ENCODE data around the gene COX14.

Gene COX14

DNA sequence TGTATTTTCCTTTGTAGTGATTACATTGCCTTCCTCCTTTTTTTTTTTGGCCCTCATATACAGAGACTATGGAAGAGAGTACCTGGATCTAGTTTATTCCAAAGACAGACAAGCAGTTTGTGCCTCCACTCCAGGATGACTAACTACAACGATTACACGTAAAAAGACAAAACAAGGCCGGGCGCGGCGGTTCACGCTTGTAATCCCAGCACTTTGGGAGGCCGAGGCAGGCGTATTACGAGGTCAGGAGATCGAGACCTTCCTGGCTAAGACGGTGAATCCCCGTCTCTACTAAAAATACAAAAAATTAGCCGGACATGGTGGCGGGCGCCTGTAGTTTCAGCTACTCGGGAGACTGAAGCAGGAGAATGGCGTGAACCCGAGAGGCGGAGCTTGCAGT lies 52.9 kb downstream of the COX14 start:
- Mint-ChIP-seq H3K4me1 (peaks cover 33% of the 10 kb centered on the region), H3K36me3 (peaks cover 13% of the 10 kb centered on the region), H3K4me3 (peak overlapping the region; percentile 42), H3K9me3 (no peaks in the 10 kb centered on the region), H3K27me3 (no peaks in the 10 kb centered on the region), H3K27ac (peak overlapping the region; percentile 52)
- CTCF ChIA-PET: interaction anchor here (1.1 kb wide), 1 partner anchor 16 kb away, joined by 4 read pairs; no protein-coding TSS in a partner anchor
- DNase-seq: no peak

GRCh38 chr12:50166799-50167048 lies 54.7 kb downstream of the COX14 start:
- no peaks in the 10 kb centered on the region for H3K9me3 Mint-ChIP-seq
- CTCF ChIA-PET: interaction anchor here (1.0 to 2.9 kb wide), 5 partner anchors 9 to 80 kb away, joined by 3 to 19 read pairs (median 6); partner anchors contain the start of gene COX14

GRCh38 chr12:50167049-50167828 lies 55.2 kb downstream of the COX14 start, which contains the start of gene CERS5:
Gene CERS5 (minus strand): TSS chr12:50167369. CDS start chr12:50167297, 72 bp downstream.
- H3K4me1 Mint-ChIP-seq: peaks cover 37% of the 10 kb centered on the region
- CTCF ChIA-PET: interaction anchor here (1.0 to 2.9 kb wide), 6 partner anchors 9 to 80 kb away, joined by 3 to 19 read pairs (median 5); partner anchors contain the start of gene COX14
- no peaks in the 10 kb centered on the region for H3K9me3 Mint-ChIP-seq
- peak; percentile 99 for DNase-seq
- H3K27me3 Mint-ChIP-seq: no peaks in the 10 kb centered on the region
- peak within 1 kb of the TSS; percentile 95 for H3K4me3 Mint-ChIP-seq
- peak within 1 kb of the TSS; percentile 90 for H3K27ac Mint-ChIP-seq
- peaks cover 13% of the 10 kb centered on the region for H3K36me3 Mint-ChIP-seq

More at GRCh38 chr12:50166799-50167048, 54.7 kb downstream of the COX14 start:
- Mint-ChIP-seq H3K36me3 (peaks cover 13% of the 10 kb centered on the region), H3K4me1 (peaks cover 37% of the 10 kb centered on the region), H3K27ac (peak overlapping the region; percentile 90), H3K27me3 (no peaks in the 10 kb centered on the region), H3K4me3 (peak overlapping the region; percentile 95)
- peak; percentile 73 for DNase-seq
